ENCODE results near the gene LRRTM3.

The LRRTM3 gene

DNA sequence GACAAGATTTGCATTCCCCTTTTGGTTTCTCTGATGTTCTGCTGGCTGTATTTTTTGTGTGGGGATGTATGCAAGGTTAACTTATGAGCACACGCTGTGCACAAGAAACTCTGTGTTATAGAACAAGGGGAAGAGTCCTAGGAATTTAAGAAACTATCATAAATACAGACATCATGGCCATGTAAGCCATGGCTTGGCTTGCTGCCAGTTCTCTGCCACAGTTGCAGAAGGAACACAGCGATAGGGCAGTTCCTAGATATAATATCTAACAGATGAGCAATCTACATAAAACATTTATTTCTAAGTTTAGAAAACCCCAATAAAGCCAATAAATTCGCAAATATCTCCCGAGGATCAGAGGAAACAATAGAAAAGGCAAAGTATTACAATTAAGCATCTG is 153.3 kb downstream of the LRRTM3 start:
- no peaks in the 10 kb centered on the region for H3K9me3 Mint-ChIP-seq
- H3K4me3 Mint-ChIP-seq: no peak overlapping the region
- H3K36me3 Mint-ChIP-seq (ENCODE audit: low read depth): no peaks in the 10 kb centered on the region
- no peaks in the 10 kb centered on the region for H3K4me1 Mint-ChIP-seq
- peaks cover 4% of the 10 kb centered on the region for H3K27me3 Mint-ChIP-seq (ENCODE audit: low read depth)
- H3K27ac Mint-ChIP-seq: no peak overlapping the region
- TF ChIP-seq, protein P1, sequence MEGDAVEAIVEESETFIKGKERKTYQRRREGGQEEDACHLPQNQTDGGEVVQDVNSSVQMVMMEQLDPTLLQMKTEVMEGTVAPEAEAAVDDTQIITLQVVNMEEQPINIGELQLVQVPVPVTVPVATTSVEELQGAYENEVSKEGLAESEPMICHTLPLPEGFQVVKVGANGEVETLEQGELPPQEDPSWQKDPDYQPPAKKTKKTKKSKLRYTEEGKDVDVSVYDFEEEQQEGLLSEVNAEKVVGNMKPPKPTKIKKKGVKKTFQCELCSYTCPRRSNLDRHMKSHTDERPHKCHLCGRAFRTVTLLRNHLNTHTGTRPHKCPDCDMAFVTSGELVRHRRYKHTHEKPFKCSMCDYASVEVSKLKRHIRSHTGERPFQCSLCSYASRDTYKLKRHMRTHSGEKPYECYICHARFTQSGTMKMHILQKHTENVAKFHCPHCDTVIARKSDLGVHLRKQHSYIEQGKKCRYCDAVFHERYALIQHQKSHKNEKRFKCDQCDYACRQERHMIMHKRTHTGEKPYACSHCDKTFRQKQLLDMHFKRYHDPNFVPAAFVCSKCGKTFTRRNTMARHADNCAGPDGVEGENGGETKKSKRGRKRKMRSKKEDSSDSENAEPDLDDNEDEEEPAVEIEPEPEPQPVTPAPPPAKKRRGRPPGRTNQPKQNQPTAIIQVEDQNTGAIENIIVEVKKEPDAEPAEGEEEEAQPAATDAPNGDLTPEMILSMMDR (IDR thresholded peaks at IDR 0.05; ENCODE audit: unreplicated experiment in 3 of 3): no peak

DNA sequence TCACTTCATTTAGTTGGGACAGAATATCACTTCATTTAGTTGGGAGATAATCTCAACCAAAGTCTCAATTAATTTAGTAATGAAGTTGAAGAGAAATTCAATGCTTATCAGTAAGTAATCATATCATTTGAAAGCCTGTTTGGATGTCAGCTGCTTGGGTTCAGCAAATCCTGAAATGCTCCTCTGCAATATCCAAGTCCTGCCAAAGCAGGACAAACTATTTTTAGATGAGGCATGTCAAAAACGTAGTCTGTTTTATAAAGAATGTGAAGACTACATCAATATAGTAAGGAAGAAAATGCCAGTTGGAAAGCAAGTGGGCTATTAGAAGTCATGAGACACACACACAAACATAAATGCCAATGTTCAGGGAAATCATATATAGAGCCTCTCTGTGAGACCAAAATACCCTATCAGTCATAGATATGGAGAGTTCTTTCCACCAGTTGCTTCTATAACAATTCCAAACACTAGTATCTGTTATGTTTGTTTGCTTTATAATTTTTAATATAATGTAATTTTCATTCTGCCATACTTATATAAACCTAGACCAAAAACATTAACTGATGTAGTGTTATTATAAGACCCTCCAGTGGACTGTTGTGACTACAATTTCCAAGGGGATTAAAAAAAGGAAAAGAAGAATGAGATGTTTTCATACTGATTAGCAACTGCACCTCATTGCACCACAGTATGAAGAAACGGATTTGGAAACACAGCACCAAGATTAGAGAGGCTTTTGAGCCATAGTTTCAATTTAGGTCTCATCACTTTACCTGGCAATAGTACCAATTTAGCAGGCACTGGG is 160.7 kb downstream of the LRRTM3 start:
- TF ChIP-seq, protein P1 (IDR thresholded peaks at IDR 0.05; ENCODE audit: unreplicated experiment in 3 of 3): no peak
- peaks cover 9% of the 10 kb centered on the region for H3K27me3 Mint-ChIP-seq (ENCODE audit: low read depth)
- H3K9me3 Mint-ChIP-seq: no peaks in the 10 kb centered on the region
- no peak overlapping the region for H3K27ac Mint-ChIP-seq
- H3K36me3 Mint-ChIP-seq (ENCODE audit: low read depth): no peaks in the 10 kb centered on the region
- no peaks in the 10 kb centered on the region for H3K4me1 Mint-ChIP-seq
- no peak overlapping the region for H3K4me3 Mint-ChIP-seq

DNA sequence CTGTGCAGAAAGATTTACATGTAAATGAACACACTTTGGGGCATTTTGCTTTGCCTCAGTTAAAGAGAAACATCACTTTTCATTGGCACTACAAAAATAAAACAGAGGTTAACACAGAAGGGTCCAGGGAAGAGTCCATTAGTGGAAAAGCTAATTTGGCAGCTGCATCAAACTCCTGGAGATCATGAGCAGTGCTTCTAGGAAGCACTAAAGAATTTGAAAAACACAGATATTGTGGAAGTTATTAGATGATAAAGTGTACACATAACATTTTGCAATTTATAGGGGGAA is 161.2 kb downstream of the LRRTM3 start:
- Mint-ChIP-seq H3K27me3 (ENCODE audit: low read depth) (peaks cover 8% of the 10 kb centered on the region), H3K27ac (no peak overlapping the region), H3K9me3 (no peaks in the 10 kb centered on the region), H3K4me1 (no peaks in the 10 kb centered on the region), H3K36me3 (ENCODE audit: low read depth) (no peaks in the 10 kb centered on the region), H3K4me3 (no peak overlapping the region)
- TF ChIP-seq, protein P1 (IDR thresholded peaks at IDR 0.05; ENCODE audit: unreplicated experiment in 3 of 3): no peak

DNA sequence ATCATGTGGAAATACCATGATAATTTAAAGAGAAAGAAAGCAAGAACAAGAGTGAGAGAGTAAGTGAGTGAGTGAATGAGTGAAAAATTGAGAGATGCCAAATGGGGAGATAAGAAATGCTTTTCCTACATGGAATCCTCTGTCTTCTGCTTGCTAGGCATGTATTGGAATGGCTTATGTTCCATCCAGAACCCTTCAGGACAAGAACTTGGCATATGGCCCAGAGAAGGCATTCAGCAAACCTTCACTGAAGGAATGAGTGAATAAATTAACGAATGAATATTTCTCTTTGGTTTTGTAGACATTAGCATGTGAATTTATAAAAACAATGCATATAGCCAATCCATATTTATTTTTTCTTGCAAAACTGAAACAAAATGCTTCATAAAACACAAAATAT is 162.2 kb downstream of the LRRTM3 start:
- H3K27ac Mint-ChIP-seq: peak overlapping the region in 1 of 3 experiments; percentile 17
- H3K36me3 Mint-ChIP-seq (ENCODE audit: low read depth): no peaks in the 10 kb centered on the region
- no peak overlapping the region for H3K4me3 Mint-ChIP-seq
- peaks cover 8% of the 10 kb centered on the region for H3K27me3 Mint-ChIP-seq (ENCODE audit: low read depth)
- no peaks in the 10 kb centered on the region for H3K4me1 Mint-ChIP-seq
- H3K9me3 Mint-ChIP-seq: no peaks in the 10 kb centered on the region
- TF ChIP-seq, protein P1 (IDR thresholded peaks at IDR 0.05; ENCODE audit: unreplicated experiment in 3 of 3): no peak

DNA sequence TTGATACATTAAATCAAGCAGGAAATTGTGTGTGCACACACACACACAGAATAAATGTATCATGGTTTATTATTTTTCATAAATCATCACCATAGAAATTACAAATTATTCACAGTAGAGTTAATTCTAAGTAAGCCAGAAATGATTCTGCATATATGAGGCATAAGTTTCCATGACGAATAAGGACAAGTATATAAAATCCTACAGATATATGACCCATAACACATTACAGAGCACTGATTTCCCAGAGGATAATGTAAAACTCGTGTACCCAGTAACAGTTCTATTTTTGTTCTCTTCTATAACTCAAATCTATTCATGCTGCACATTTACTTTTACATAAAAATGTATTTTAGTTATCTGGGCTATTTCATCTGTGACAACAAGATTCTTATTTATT is 169.7 kb downstream of the LRRTM3 start:
- H3K27ac Mint-ChIP-seq: peak overlapping the region in 2 of 3 experiments; percentile 26 to 30
- H3K9me3 Mint-ChIP-seq: no peaks in the 10 kb centered on the region
- H3K4me3 Mint-ChIP-seq: no peak overlapping the region
- peaks cover 12% of the 10 kb centered on the region for H3K4me1 Mint-ChIP-seq
- H3K36me3 Mint-ChIP-seq (ENCODE audit: low read depth): no peaks in the 10 kb centered on the region
- peaks cover 11% of the 10 kb centered on the region for H3K27me3 Mint-ChIP-seq (ENCODE audit: low read depth)
- TF ChIP-seq, protein P1 (IDR thresholded peaks at IDR 0.05; ENCODE audit: unreplicated experiment in 3 of 3): no peak

DNA sequence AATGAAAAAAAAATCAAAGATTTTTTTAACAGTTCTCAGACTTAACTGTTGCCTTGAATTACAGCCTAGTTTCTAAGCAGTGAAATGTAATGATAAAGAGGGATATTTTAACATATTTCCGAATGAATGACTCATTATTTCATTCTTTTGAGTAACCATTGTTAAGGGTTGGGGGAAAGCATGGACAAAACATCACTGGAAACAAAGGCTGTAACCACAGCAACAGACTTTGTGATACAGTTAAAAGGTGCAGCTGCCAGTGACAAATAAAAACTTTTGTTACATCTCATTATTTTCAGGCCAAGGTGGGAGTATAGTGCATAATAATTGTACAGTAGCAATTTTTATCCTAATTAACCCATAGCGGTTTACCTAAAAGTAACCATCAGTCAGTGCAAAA is 172.6 kb downstream of the LRRTM3 start:
- Mint-ChIP-seq H3K36me3 (ENCODE audit: low read depth) (no peaks in the 10 kb centered on the region), H3K27ac (peak overlapping the region in 1 of 3 experiments; percentile 55), H3K9me3 (no peaks in the 10 kb centered on the region), H3K4me3 (no peak overlapping the region), H3K4me1 (peaks cover 19% of the 10 kb centered on the region), H3K27me3 (ENCODE audit: low read depth) (peaks cover 4% of the 10 kb centered on the region)
- TF ChIP-seq, protein P1 (IDR thresholded peaks at IDR 0.05; ENCODE audit: unreplicated experiment in 3 of 3): no peak
